Fibroblast of lung (primary cell): Measurements from ENCODE around the gene NSMCE4A. TPM values are rescaled to one million over a fixed set of nuclear protein-coding genes. Genes with fewer than 3 reads are reported as not detected.
"Not testable (repeated sequence)": the region's sequence is repeated elsewhere in the genome, so short reads cannot be mapped to it uniquely, and the experiment has no call there.

ENCODE experiments used
- DNase-seq, 2 donors: peaks; one replicate each; pipeline versions ENCODE4 v3.0.0 to v3.0.0-alpha.2; 2010; ENCODE audit warnings: low read depth in 2 of 2
- H2AFZ ChIP-seq: 2 replicates; pipeline ENCODE4 v1.5.1; 2012; ENCODE audit warnings: low read length, control low read depth, inconsistent platforms
- H3K27ac ChIP-seq: 2 replicates; pipeline ENCODE4 v1.5.1; 2011; ENCODE audit warnings: low read length, control low read depth; ENCODE audit not compliant: insufficient read depth
- H3K27me3 ChIP-seq: 2 replicates; pipeline ENCODE4 v1.5.1; 2011; ENCODE audit warnings: mild to moderate bottlenecking, low read length; ENCODE audit not compliant: control insufficient read depth, insufficient read depth
- H3K36me3 ChIP-seq: 2 replicates; pipeline ENCODE4 v1.5.1; 2011; ENCODE audit warnings: low read length; ENCODE audit not compliant: control insufficient read depth, insufficient read depth
- H3K4me1 ChIP-seq: 2 replicates; pipeline ENCODE4 v1.5.1; 2011; ENCODE audit warnings: low read length; ENCODE audit not compliant: control insufficient read depth, insufficient read depth; ENCODE audit errors: extremely low read depth
- H3K4me2 ChIP-seq: 2 replicates; pipeline ENCODE4 v1.5.1; 2011; ENCODE audit warnings: low read length, control low read depth; ENCODE audit not compliant: insufficient read depth; ENCODE audit errors: extremely low read depth
- H3K4me3 ChIP-seq, 4 experiments: fragments of 200-600 bp in 1 of 4; sonication (generic) in 1 of 4; replicated peaks in 1 of 4; 2 replicates each; pipeline ENCODE4 v1.5.1; 2011 to 2016; ENCODE audit warnings: low read length in 4 of 4, low read depth in 3 of 4, mild to moderate bottlenecking in 3 of 4, control low read depth in 2 of 4, inconsistent platforms in 1 of 4, mixed read lengths in 1 of 4; ENCODE audit not compliant: insufficient read depth in 1 of 4; ENCODE audit errors: control extremely low read depth in 1 of 4
- H3K79me2 ChIP-seq: 2 replicates; pipeline ENCODE4 v1.5.1; 2012; ENCODE audit warnings: mild to moderate bottlenecking, low read length, inconsistent platforms; ENCODE audit not compliant: control insufficient read depth, insufficient read depth
- H3K9ac ChIP-seq: 2 replicates; pipeline ENCODE4 v1.5.1; 2011; ENCODE audit warnings: mild to moderate bottlenecking, low read length, control low read depth; ENCODE audit not compliant: insufficient read depth
- H3K9me3 ChIP-seq: 2 replicates; pipeline ENCODE4 v1.5.1; 2012; ENCODE audit warnings: low read depth, low read length; ENCODE audit not compliant: control insufficient read depth, insufficient read depth
- H4K20me1 ChIP-seq: 2 replicates; pipeline ENCODE4 v1.5.1; 2011; ENCODE audit warnings: low read length; ENCODE audit not compliant: control insufficient read depth, insufficient read depth; ENCODE audit errors: extremely low read depth
- CTCF ChIP-seq, 2 donors: IDR thresholded peaks in 1 of 2; conservative IDR thresholded peaks in 1 of 2; 1 replicate in 1 of 2; 2 replicates in 1 of 2; pipeline ENCODE4 v1.5.1; 2011 to 2012; ENCODE audit warnings: low read length in 2 of 2, control low read depth in 1 of 2, inconsistent platforms in 1 of 2, low read depth in 1 of 2, mild to moderate bottlenecking in 1 of 2
- EZH2 ChIP-seq: IDR thresholded peaks from 2 replicates; pipeline ENCODE4 v1.5.1; 2012; ENCODE audit warnings: low read length, control low read depth, mild to moderate bottlenecking; ENCODE audit errors: missing control alignments
- polyA plus RNA-seq, 2 donors: library from polyadenylated mRNA; depleted of rRNA in 1 of 2; stranded (reverse) in 1 of 2; unstranded in 1 of 2; fragments of >200 nt; gene quantifications; 2 replicates each; pipeline ENCODE4 v1.2.1, GENCODE V29; 2011 to 2012; ENCODE audit warnings: missing spikeins in 1 of 2
- total RNA-seq: library from RNA; depleted of rRNA; stranded (reverse); fragments of >200 nt; gene quantifications from 2 replicates; pipeline ENCODE4 v1.2.1, GENCODE V29; 2014

The NSMCE4A gene
- total and polyA plus RNA-seq, 2 donors (not counting 1 experiment from before 2014, with no cell fraction given), result 13.2 to 26.3 TPM

GRCh38 chr10:121941532-121941931, 33.5 kb downstream of the NSMCE4A start:
- no peak overlapping the region for H2AFZ ChIP-seq
- no peak overlapping the region for H3K9ac ChIP-seq
- no peaks in the 10 kb centered on the region for H3K9me3 ChIP-seq
- H3K4me3 ChIP-seq, result no peak overlapping the region
- no peak overlapping the region for H3K27ac ChIP-seq
- no peak for TF ChIP-seq CTCF (conservative IDR thresholded peaks at IDR 0.05 in 1 of 2, IDR thresholded peaks at IDR 0.05 in 1 of 2; ENCODE audit: low read depth in 1 of 2, low read length in 2 of 2)
- no peak for TF ChIP-seq EZH2
- no peaks in the 10 kb centered on the region for H3K36me3 ChIP-seq
- H3K4me1 ChIP-seq, result peaks cover 7% of the 10 kb centered on the region
- DNase-seq, result no peak
- no peaks in the 10 kb centered on the region for H4K20me1 ChIP-seq
- H3K27me3 ChIP-seq, result no peaks in the 10 kb centered on the region
- H3K79me2 ChIP-seq, result no peaks in the 10 kb centered on the region
- H3K4me2 ChIP-seq, result no peak overlapping the region

- no peak overlapping the region for H2AFZ ChIP-seq
- H3K9ac ChIP-seq, result no peak overlapping the region
- H3K27me3 ChIP-seq, result no peaks in the 10 kb centered on the region
- TF ChIP-seq CTCF (conservative IDR thresholded peaks at IDR 0.05 in 1 of 2, IDR thresholded peaks at IDR 0.05 in 1 of 2; ENCODE audit: low read depth in 1 of 2, low read length in 2 of 2) (no peak), EZH2 (no peak)
- H3K4me3 ChIP-seq, result no peak overlapping the region
- H3K79me2 ChIP-seq, result no peaks in the 10 kb centered on the region
- no peak for DNase-seq
- no peaks in the 10 kb centered on the region for H3K9me3 ChIP-seq
- H4K20me1 ChIP-seq, result no peaks in the 10 kb centered on the region
- H3K4me1 ChIP-seq, result no peaks in the 10 kb centered on the region
- no peak overlapping the region for H3K4me2 ChIP-seq
- no peak overlapping the region for H3K27ac ChIP-seq
- no peaks in the 10 kb centered on the region for H3K36me3 ChIP-seq
Observed at GRCh38 chr10:121936295-121936694, 38.7 kb downstream of the NSMCE4A start.

DNA sequence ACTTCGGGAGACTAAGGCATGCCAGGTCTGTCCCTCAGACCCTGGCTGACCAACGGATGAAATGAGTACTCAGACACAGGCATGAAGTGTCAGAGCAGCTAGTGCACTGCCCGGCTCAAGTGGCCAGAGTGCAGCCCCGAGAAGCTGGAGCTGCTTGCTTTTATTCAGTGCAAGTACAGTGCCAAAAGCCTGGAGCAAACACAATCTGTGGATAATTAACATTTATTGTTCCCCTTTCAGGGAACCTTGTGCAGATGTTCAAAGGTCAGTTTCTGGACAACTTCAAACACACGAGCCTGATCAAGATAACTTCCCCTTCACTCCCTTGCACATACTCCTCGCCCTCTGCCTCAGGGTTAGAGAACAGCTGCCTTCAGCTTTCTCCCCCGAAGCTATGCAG, 39.3 kb downstream of the NSMCE4A start:
- Histone ChIP-seq H2AFZ (no peak overlapping the region), H3K27ac (no peak overlapping the region), H3K79me2 (no peaks in the 10 kb centered on the region), H3K27me3 (no peaks in the 10 kb centered on the region), H3K4me1 (no peaks in the 10 kb centered on the region), H3K36me3 (no peaks in the 10 kb centered on the region), H3K4me2 (no peak overlapping the region), H3K4me3 (no peak overlapping the region), H3K9ac (no peak overlapping the region), H3K9me3 (no peaks in the 10 kb centered on the region), H4K20me1 (no peaks in the 10 kb centered on the region)
- TF ChIP-seq CTCF (conservative IDR thresholded peaks at IDR 0.05 in 1 of 2, IDR thresholded peaks at IDR 0.05 in 1 of 2; ENCODE audit: low read depth in 1 of 2, low read length in 2 of 2), result no peak
- TF ChIP-seq EZH2, result no peak
- no peak for DNase-seq

GRCh38 chr10:121930268-121931085, 44.5 kb downstream of the NSMCE4A start:
- H3K79me2 ChIP-seq, result peaks cover 14% of the 10 kb centered on the region
- H3K4me1 ChIP-seq, H2AFZ ChIP-seq, H3K4me3 ChIP-seq, H3K36me3 ChIP-seq, DNase-seq, H3K9me3 ChIP-seq, H3K9ac ChIP-seq, H3K27ac ChIP-seq, H3K4me2 ChIP-seq, H4K20me1 ChIP-seq, H3K27me3 ChIP-seq: not testable (repeated sequence)
